GM23338 (cell line): ENCODE data around the gene CDK1. TPM values are rescaled to one million over a fixed set of nuclear protein-coding genes. Genes with fewer than 3 reads are reported as not detected.

Experiments
- ATAC-seq: fragments of 200-7000 bp; cut with Tn5 transposase; 3 replicates; pipeline ENCODE4 v1.9.1; 2020
- DNase-seq: peaks from one replicate; pipeline ENCODE4 v3.0.0-alpha.2; 2015; ENCODE audit warnings: low spot score
- H2AFZ ChIP-seq: fragments of 200-600 bp; sonication (generic); 2 replicates; pipeline ENCODE4 v1.8.0; 2016; ENCODE audit warnings: antibody characterized with exemption, mild to moderate bottlenecking, moderate library complexity
- H3F3A ChIP-seq: fragments of 200-600 bp; sonication (generic); replicated peaks from 2 replicates; pipeline ENCODE4 v1.8.0; 2017; ENCODE audit warnings: antibody characterized with exemption, mixed run types, low read depth
- H3K27ac ChIP-seq: fragments of 200-600 bp; sonication (generic); 2 replicates; pipeline ENCODE4 v1.6.1; 2016; ENCODE audit warnings: low read depth
- H3K27me3 ChIP-seq: fragments of 200-600 bp; sonication (generic); 2 replicates; pipeline ENCODE4 v1.8.0; 2016; ENCODE audit warnings: mild to moderate bottlenecking, mixed run types, moderate library complexity; ENCODE audit not compliant: insufficient read depth
- H3K36me3 ChIP-seq: fragments of 200-600 bp; sonication (generic); 2 replicates; pipeline ENCODE4 v1.8.0; 2016; ENCODE audit warnings: mild to moderate bottlenecking; ENCODE audit not compliant: insufficient read depth
- H3K4me1 ChIP-seq: fragments of 200-600 bp; sonication (generic); 2 replicates; pipeline ENCODE4 v1.8.0; 2016; ENCODE audit warnings: mild to moderate bottlenecking, moderate library complexity; ENCODE audit not compliant: insufficient read depth
- H3K4me2 ChIP-seq: fragments of 200-600 bp; sonication (generic); 2 replicates; pipeline ENCODE4 v1.7.1; 2017; ENCODE audit warnings: mixed run types
- H3K4me3 ChIP-seq: fragments of 200-600 bp; sonication (generic); 2 replicates; pipeline ENCODE4 v1.6.1; 2016; ENCODE audit warnings: mixed run types
- H3K79me2 ChIP-seq: fragments of 200-600 bp; sonication (generic); replicated peaks from 2 replicates; pipeline ENCODE4 v1.8.0; 2017; ENCODE audit warnings: mild to moderate bottlenecking; ENCODE audit not compliant: insufficient read depth
- H3K9me2 ChIP-seq: fragments of 200-600 bp; sonication (generic); 2 replicates; pipeline ENCODE4 v1.8.0; 2017; ENCODE audit not compliant: insufficient read depth
- H4K20me1 ChIP-seq: fragments of 200-600 bp; sonication (generic); replicated peaks from 2 replicates; pipeline ENCODE4 v1.8.0; 2017; ENCODE audit warnings: mild to moderate bottlenecking; ENCODE audit not compliant: insufficient read depth
- H3K27ac Mint-ChIP-seq: 2 replicates; pipeline ENCODE4 v1.8.0; 2020; ENCODE audit warnings: inconsistent platforms, mild to moderate bottlenecking, moderate library complexity, mixed read lengths
- H3K27me3 Mint-ChIP-seq: 3 replicates; pipeline ENCODE4 v1.8.0; 2022; ENCODE audit warnings: low read depth, mild to moderate bottlenecking, moderate library complexity, mixed read lengths, inconsistent platforms; ENCODE audit not compliant: insufficient read depth, poor library complexity
- H3K36me3 Mint-ChIP-seq: 3 replicates; pipeline ENCODE4 v1.8.0; 2021; ENCODE audit warnings: low read depth, mild to moderate bottlenecking, inconsistent platforms, moderate library complexity, mixed read lengths
- H3K4me1 Mint-ChIP-seq: 3 replicates; pipeline ENCODE4 v1.8.0; 2020; ENCODE audit warnings: mild to moderate bottlenecking, inconsistent platforms, mixed read lengths
- H3K4me3 Mint-ChIP-seq: 3 replicates; pipeline ENCODE4 v1.8.0; 2021; ENCODE audit warnings: moderate library complexity, mild to moderate bottlenecking, inconsistent platforms, mixed read lengths
- H3K9me3 Mint-ChIP-seq: 3 replicates; pipeline ENCODE4 v1.8.0; 2020; ENCODE audit warnings: moderate library complexity, mild to moderate bottlenecking, inconsistent platforms, mixed read lengths
- CREB1 ChIP-seq: fragments of 250-450 bp; sonication (Bioruptor Pico); IDR thresholded peaks from 2 replicates; pipeline ENCODE4 v1.5.0; 2020; ENCODE audit warnings: low read depth, mild to moderate bottlenecking, moderate library complexity
- ETS1 ChIP-seq: IDR thresholded peaks from 2 replicates; pipeline ENCODE4 v1.6.1; 2016; ENCODE audit warnings: antibody characterized with exemption
- EZH2phosphoT487 ChIP-seq: fragments of 200-600 bp; sonication (generic); IDR thresholded peaks from one replicate; pipeline ENCODE4 v1.8.1; 2018; ENCODE audit warnings: antibody characterized with exemption; ENCODE audit not compliant: unreplicated experiment
- JUNB ChIP-seq: IDR thresholded peaks from one replicate; pipeline ENCODE4 v1.6.1; 2016; ENCODE audit warnings: antibody characterized with exemption; ENCODE audit not compliant: unreplicated experiment
- REST ChIP-seq: IDR thresholded peaks from one replicate; pipeline ENCODE4 v1.6.1; 2018; ENCODE audit warnings: antibody characterized with exemption; ENCODE audit not compliant: unreplicated experiment
- ZNF331 ChIP-seq: fragments of 250-450 bp; sonication (Bioruptor Pico); IDR thresholded peaks from 2 replicates; pipeline ENCODE4 v1.5.0; 2020; ENCODE audit warnings: low read depth, mild to moderate bottlenecking, moderate library complexity
- ZNF462 ChIP-seq: fragments of 250-450 bp; sonication (Bioruptor Pico); IDR thresholded peaks from 2 replicates; pipeline ENCODE4 v1.5.0; 2020; ENCODE audit warnings: mild to moderate bottlenecking, moderate library complexity
- polyA plus RNA-seq: library from polyadenylated mRNA; unstranded; fragments of >200 nt; fragmentation: Nextera tagmentation; extraction: Ambion mirVana; gene quantifications from 2 replicates; pipeline ENCODE4 v1.2.1, GENCODE V29; 2016
- total RNA-seq: library from RNA; depleted of rRNA; stranded (reverse); fragments of >200 nt; shearing (Covaris generic); gene quantifications from 2 replicates; pipeline ENCODE4 v1.2.3, GENCODE V29; 2014
- TF ChIP-seq, protein P1 (sequence below), 2 experiments: fragments of 200-600 bp in 1 of 2; sonication (generic) in 1 of 2; conservative IDR thresholded peaks; 2 replicates each; pipeline versions ENCODE4 v1.5.1 to v1.6.1; 2016 to 2017; ENCODE audit warnings: antibody characterized with exemption in 2 of 2, low read depth in 2 of 2, mild to moderate bottlenecking in 2 of 2, moderate library complexity in 1 of 2

Gene CDK1
- total and polyA plus RNA-seq, 2 experiments from 2014 or later = 165 to 166 TPM

GRCh38 chr10:60742512-60742911 is 35.8 kb upstream of the CDK1 start:
- ATAC-seq = peak; percentile 95
- Histone ChIP-seq H3K27me3 (no peaks in the 10 kb centered on the region), H3F3A (no peaks in the 10 kb centered on the region), H3K27ac (no peak overlapping the region), H3K9me2 (no peaks in the 10 kb centered on the region; the same call in 1 of the 2 replicates), H3K4me3 (no peak overlapping the region), H4K20me1 (no peaks in the 10 kb centered on the region), H3K79me2 (no peaks in the 10 kb centered on the region), H3K4me1 (peaks cover 11% of the 10 kb centered on the region; the same call in 1 of the 2 replicates), H3K36me3 (no peaks in the 10 kb centered on the region), H2AFZ (peak overlapping the region; percentile 0; the same call in 1 of the 2 replicates), H3K4me2 (no peak overlapping the region)
- peak; percentile 16 for DNase-seq
- no peaks in the 10 kb centered on the region for H3K9me3 Mint-ChIP-seq
- TF ChIP-seq ZNF462 (CRISPR knock-in tag) (0 out of 2 replicates have a peak, but pooled peaks have one; percentile 29), CREB1 (CRISPR knock-in tag) (no peak)
- no peaks in the 10 kb centered on the region for H3K27me3 Mint-ChIP-seq
- H3K4me1 Mint-ChIP-seq = peaks cover 12% of the 10 kb centered on the region
- no peaks in the 10 kb centered on the region for H3K36me3 Mint-ChIP-seq
- H3K4me3 Mint-ChIP-seq = no peak overlapping the region
- no peak overlapping the region for H3K27ac Mint-ChIP-seq

DNA sequence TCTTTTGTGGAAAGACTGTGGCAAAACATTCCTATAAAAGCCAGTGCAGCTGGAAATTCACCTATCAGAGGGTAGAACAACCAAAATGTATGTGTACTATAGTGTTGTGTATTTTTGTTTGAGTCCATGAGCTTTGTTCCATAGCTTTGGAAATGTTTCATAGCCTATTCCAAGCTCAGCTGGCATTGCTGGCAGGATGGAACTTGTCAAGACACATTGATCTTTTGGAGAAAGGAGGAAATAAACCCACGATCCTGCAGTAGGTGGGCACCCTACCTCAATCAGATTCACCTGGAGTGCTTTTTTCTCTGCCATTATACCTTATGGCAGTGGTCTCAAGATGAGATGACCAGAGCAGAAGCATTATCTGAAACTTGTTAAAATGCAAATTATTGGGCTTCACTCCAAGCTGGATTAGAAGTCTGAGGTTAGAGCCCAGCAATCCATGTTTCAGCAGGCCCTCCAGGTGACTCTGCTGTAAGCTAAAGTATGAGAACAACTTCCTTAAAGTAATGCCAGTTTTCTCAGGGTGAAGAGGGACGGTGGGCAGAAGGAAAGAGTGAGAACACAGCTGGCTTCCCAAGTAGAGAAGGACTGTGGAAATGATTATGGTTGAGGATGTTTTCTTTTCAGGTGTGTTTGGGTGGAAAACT is 30.3 kb upstream of the CDK1 start:
- no peak overlapping the region for H3K27ac ChIP-seq
- Mint-ChIP-seq H3K36me3 (no peaks in the 10 kb centered on the region), H3K27ac (no peak overlapping the region), H3K9me3 (no peaks in the 10 kb centered on the region), H3K4me3 (no peak overlapping the region), H3K4me1 (peaks cover 10% of the 10 kb centered on the region; the same call in 2 of the 3 replicates), H3K27me3 (no peaks in the 10 kb centered on the region)
- no peaks in the 10 kb centered on the region for H3F3A ChIP-seq
- H3K4me2 ChIP-seq = no peak overlapping the region
- no peak overlapping the region; the same call in 1 of the 2 replicates for H2AFZ ChIP-seq
- ATAC-seq (no peak), DNase-seq (no peak)
- H3K79me2 ChIP-seq = no peaks in the 10 kb centered on the region
- peaks cover 7% of the 10 kb centered on the region; the same call in 1 of the 2 replicates for H3K9me2 ChIP-seq
- H4K20me1 ChIP-seq = no peaks in the 10 kb centered on the region
- no peak overlapping the region for H3K4me3 ChIP-seq
- H3K27me3 ChIP-seq = no peaks in the 10 kb centered on the region
- peaks cover 3% of the 10 kb centered on the region; the same call in 1 of the 2 replicates for H3K4me1 ChIP-seq
- H3K36me3 ChIP-seq = no peaks in the 10 kb centered on the region
- TF ChIP-seq EZH2phosphoT487 (no peak), ZNF331 (CRISPR knock-in tag) (no peak), JUNB (no peak), ETS1 (no peak), REST (no peak)
- TF ChIP-seq, protein P1, sequence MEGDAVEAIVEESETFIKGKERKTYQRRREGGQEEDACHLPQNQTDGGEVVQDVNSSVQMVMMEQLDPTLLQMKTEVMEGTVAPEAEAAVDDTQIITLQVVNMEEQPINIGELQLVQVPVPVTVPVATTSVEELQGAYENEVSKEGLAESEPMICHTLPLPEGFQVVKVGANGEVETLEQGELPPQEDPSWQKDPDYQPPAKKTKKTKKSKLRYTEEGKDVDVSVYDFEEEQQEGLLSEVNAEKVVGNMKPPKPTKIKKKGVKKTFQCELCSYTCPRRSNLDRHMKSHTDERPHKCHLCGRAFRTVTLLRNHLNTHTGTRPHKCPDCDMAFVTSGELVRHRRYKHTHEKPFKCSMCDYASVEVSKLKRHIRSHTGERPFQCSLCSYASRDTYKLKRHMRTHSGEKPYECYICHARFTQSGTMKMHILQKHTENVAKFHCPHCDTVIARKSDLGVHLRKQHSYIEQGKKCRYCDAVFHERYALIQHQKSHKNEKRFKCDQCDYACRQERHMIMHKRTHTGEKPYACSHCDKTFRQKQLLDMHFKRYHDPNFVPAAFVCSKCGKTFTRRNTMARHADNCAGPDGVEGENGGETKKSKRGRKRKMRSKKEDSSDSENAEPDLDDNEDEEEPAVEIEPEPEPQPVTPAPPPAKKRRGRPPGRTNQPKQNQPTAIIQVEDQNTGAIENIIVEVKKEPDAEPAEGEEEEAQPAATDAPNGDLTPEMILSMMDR (conservative IDR thresholded peaks at IDR 0.05; ENCODE audit: low read depth in 2 of 2) = no peak
